GM19043 (cell line): ENCODE results near the gene ITGA11.

ENCODE experiments used
- ATAC-seq: cut with Tn5 transposase; IDR thresholded peaks from one replicate; pipeline ENCODE4 v1.9.1; 2021; ENCODE audit warnings: low read depth; ENCODE audit not compliant: unreplicated experiment

Gene ITGA11

DNA sequence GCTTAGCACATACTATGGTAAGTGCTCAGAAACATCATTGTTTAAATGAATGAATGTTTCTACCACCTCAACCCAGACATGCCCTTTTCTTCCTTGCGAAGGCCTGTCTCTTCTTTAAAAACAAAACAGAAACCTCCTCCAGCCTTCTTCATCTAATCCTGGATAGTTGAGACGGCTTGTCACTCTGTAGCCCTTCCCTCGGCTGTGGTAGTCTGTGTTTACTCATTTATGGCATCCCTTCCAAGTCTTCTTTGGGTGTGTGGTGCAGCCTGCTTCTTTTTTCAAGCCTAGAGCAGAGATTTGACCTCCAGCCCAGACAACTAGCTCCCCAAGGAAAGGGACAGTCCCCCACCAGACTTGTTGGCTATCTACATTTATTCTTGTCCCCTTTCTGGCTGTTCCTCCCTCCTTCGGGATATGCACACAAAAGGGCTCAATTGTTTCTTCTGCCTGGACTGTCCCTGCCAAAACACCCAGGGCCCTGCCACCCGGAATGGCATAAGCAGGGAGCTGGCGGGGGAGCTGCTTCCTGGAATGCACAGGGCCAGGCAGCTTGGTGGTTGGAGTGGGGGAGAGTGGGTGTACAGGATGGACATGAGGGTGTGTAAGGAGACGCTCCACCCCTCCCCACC, 67.8 kb downstream of the ITGA11 start:
- no peak for ATAC-seq

DNA sequence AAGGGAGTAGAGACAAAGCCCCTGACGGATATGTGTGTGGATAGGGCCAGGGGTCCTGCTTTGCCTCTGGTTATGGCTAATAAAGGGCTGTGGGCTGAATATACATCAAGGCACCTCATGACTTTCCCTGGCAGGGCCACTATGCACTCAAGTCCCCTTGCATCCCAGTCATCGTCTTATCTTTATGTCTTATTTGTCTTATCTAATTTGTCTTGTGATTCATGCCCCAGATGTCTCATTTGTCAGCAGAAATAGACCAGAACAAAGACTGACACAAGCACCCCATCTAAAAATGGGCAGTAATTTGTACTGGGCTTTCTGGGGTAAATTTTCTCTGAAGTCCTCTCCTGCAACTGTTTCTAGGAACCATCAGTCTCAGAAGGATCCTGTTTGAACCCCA, 68.6 kb downstream of the ITGA11 start:
- ATAC-seq, result no peak

DNA sequence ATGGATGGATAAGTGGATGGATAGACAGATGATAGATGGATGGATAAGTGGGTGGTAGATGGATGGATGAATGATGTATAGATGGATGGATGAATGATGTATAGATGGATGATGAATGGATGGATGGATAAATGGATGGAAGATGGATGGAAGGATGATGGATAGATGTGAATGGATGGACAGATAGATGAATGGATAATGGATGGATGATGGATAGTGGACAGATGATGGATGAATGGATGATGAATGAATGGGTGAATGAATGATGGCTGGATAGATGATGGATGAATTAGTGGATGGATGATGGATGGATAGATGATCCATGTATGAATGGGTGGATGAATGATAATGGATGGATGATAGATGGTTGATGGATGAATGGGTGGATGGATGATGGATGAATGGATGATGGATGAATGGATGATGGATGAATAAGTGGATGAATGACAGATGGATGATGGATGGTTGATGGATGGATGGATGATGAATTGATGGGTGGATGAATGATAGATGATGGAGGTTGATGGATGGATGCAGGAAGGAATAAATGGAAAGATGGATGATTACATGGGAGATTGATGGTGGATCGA, 69.3 kb downstream of the ITGA11 start:
- ATAC-seq, result no peak

- no peak for ATAC-seq
These were observed 71.2 kb downstream of the ITGA11 start for GRCh38 chr15:68360721-68361120.

DNA sequence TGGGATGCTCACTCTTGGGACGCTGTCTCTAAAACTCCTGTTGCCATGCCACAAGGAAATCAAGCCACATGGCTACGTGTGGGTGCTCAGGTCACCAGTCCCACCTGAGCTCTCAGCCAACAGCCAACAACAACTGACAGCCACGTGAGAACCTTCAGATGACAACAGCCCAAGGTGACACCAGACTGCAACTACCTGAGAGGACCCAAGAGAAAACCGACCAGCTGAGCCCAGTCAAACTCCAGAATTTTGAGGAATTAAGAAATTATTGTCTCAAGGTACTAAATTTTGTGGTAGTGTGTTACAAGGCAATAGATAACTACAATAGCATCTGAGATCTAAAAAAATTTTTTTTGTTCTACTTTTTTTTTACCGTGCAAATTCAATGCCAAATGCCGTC, 75.2 kb downstream of the ITGA11 start:
- no peak for ATAC-seq

- ATAC-seq, result no peak
These were observed 77.0 kb downstream of the ITGA11 start for GRCh38 chr15:68354923-68355322.

DNA sequence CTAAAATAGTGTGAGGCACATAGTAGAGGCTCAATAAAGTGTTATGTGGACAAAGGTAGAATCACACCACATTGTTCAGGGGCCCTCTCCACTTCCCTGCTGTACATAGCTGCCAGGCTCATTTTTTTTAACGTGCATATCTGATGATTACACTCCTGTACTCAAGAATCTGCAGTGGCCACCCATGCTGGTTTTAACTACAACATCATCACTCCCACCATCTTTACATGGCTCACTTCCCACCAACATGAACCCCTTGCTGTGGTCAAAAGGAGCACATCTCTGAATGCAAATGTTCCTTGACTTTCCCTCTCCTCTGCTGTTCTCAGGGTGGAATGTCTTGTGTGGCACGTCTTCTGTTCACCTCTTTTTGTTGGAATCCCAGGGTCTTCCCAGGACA, 77.7 kb downstream of the ITGA11 start:
- ATAC-seq, result no peak

DNA sequence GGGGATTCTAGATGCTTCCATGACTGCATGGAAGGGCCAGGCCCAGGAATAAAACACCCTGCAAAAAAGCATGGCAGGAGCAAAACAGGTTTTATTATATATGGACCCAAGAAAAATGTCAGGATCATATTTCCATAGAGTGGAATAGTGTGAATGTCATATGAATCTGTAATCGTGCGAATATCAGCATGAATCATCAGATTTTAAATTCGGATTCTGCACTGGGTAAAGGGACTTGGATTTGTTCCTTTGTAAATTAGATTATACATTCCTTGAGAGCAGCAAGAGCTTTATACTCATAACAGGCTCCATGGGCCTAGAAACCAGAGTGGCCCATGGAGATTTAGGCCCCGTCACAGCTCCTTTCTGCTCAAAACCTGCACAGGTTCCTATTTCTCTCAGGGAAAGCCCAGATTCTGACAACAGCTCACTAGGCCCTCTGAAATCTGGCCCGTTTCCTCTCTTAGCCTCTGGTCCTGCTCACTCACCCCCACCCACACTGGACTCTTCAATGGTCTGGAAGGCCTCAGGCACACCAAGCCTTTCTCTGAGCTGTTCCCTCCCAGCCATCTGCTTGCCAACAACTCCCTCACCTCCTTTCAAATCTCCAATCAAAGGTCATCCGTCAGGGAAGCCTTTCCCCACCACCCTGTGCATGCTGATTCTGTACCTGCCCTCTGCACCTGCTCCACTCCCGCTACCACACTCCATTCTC, 78.4 kb downstream of the ITGA11 start:
- no peak for ATAC-seq

DNA sequence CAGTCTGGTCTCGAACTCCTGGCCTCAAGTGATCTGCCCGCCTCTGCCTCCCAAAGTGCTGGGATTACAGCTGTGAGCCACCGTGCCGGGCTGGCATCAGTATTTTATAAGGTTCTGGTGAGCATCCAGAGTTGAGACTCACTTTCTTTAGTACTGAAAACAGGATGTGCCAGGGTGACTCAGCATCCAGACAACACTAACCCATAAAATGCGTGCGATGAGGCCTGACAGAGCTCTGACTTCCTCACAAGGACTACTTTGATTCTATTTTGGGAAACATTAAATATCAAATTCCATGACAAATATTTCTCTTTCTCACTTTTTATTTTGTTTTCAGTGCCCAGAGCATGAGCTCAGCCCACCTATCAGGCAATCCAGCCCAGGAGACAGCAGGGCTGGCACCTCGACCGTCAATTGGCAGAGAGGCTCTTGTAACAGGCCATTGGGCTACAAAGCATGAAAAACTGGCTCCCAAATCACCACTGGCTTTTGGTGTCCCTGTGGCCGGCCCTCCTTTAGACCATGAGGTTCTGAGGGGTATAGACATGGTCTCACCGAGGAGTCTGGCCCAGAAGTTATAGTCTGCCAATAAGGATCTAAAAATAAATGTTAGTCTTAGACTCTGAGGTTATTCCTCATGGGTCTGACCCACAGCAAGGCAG, 79.4 kb downstream of the ITGA11 start:
- ATAC-seq, result no peak

DNA sequence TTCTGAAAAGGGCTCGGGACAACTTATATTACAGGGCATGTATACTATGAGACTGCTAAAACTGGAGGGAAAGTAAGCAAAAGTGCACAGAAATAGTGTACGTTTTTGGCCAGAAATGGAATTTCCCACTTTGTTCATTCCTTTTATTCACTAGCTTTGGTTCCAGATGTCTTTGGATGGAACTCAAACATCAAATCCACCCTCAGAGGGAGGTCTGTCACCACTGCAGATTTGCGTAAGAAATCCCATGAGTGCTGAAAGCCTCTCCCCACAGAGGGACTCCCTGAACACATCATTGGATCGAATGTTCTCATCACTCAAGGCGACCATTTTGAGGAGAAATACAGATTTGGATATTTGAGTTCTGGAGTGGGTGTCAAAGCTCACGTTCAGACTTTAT, 82.8 kb downstream of the ITGA11 start:
- ATAC-seq, result no peak

GRCh38 chr15:68348606-68349005, 83.4 kb downstream of the ITGA11 start:
- no peak for ATAC-seq

GRCh38 chr15:68348081-68348480, 83.9 kb downstream of the ITGA11 start:
- ATAC-seq, result no peak

DNA sequence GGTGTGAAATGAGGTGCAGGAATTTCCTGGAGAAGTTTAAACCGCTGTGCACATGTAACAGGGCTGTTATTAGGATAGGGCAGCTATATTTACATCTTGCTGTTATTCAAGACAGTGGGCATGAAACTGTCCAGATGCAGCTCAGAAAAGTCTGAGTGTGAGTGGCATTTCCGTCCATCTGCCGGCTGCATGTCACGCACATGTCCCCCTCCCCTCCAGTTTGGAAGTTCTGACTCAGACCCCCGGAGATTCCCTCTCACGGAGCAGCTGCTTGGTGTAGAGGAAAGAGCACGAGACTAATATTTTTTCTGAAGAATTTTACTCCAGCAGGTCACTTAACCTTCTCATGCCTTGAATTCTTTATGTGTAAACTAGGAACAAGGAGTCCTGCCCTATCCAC, 84.6 kb downstream of the ITGA11 start:
- no peak for ATAC-seq

DNA sequence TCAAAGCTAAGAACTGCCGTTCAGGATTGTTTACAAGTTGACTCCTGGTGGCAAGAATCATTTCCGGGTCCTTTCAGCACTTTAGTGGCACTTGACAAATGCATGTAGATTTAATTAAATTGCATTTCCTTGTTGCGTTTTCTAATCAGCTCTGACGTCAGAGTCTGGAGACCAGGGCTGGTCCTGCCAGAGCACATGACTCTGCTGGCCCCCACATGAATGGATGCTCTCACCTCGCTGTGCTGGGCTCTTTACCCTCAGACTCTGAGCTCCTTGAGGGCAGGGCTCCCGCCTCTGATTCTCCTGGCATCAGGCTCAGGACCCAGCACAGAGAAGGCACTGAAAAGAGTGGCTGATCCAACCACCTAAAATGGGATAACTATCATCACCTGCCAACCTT, 85.0 kb downstream of the ITGA11 start:
- ATAC-seq, result no peak

DNA sequence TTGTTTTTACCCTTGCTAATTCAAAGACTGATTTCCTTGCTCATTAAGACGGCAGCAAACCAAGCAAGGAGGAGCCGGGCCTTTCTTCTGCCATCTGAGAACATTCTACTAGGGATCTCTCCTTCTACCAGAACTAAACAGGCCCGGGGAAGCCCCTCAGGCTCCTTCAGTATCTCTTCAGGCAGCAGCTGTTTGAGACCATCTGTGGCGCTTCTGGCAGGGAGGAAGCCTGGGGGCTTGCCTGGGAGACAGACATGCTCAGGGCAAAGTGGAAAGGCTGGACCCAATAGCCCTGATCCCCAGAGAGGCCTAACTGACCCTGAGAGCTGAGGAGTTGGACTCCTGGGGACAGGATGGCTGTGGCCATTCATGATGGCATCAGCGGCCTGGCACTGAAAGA, 86.5 kb downstream of the ITGA11 start:
- no peak for ATAC-seq

GRCh38 chr15:68344600-68344999, 87.4 kb downstream of the ITGA11 start:
- ATAC-seq, result no peak

DNA sequence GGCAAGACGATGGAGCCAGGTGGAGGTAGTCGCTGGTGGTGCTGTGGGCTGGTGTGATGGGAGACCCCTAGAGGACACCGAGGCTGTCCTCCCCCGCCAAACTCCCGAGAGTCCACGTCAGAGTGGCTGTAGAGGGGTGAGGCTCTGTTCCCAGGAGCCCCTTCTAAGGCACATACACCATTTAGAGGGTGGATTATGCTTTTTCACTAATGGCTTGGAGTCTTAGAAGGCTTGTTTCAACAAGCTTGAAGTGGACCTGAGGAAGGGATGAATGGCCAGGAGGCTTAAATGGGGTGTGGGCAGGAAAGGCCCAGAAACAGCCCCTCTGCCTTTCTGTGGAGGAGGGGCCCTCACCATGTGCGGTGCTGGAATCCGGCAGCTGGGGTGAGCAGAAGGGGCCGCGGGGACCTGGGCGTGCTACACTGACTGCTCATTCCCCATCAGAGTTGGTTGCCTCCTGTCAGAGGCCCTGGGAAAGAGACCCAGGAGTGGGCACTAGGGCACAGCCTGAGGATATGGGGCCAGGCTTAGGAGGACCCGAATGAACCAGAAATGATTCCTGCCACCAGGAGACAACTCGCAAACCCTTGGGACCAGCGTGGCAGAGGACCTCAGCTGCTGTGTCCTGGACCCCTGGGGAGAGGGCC, 88.3 kb downstream of the ITGA11 start:
- ATAC-seq, result no peak

- ATAC-seq, result no peak
These were observed 89.9 kb downstream of the ITGA11 start for GRCh38 chr15:68341760-68342725.

GRCh38 chr15:68340726-68341671, 91.0 kb downstream of the ITGA11 start:
- no peak for ATAC-seq
